GDM1 (cell line): ENCODE results near the gene ZDHHC18.

Source experiments
- DNase-seq: peaks from one replicate; lab custom pipeline; 2025; lab: John Stamatoyannopoulos, UW

Gene ZDHHC18

GRCh38 chr1:26900815-26901511, 74.5 kb downstream of the ZDHHC18 start:
- DNase-seq: no peak
